NCI-H1417 (cell line): Measurements from ENCODE around the gene GATAD1.
"Not testable (repeated sequence)": the region's sequence is repeated elsewhere in the genome, so short reads cannot be mapped to it uniquely, and the experiment has no call there.

Experiments
- DNase-seq, 3 experiments: peaks; one replicate each; lab custom pipeline; 2025; lab: John Stamatoyannopoulos, UW

GATAD1 gene, protein sequence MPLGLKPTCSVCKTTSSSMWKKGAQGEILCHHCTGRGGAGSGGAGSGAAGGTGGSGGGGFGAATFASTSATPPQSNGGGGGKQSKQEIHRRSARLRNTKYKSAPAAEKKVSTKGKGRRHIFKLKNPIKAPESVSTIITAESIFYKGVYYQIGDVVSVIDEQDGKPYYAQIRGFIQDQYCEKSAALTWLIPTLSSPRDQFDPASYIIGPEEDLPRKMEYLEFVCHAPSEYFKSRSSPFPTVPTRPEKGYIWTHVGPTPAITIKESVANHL

GRCh38 chr7:92447345-92448204 is at the start of gene GATAD1:
Gene GATAD1 (plus strand): TSS chr7:92447482. CDS start chr7:92447730, 248 bp downstream.
- peak; percentile 95 to 98 (median 96) for DNase-seq

- no peak for DNase-seq
Measured at GRCh38 chr7:92397542-92397941, 49.7 kb upstream of the GATAD1 start.

- peak in 1 of 3 experiments; percentile 39 for DNase-seq
Measured at GRCh38 chr7:92400013-92400412, 47.3 kb upstream of the GATAD1 start.

DNA sequence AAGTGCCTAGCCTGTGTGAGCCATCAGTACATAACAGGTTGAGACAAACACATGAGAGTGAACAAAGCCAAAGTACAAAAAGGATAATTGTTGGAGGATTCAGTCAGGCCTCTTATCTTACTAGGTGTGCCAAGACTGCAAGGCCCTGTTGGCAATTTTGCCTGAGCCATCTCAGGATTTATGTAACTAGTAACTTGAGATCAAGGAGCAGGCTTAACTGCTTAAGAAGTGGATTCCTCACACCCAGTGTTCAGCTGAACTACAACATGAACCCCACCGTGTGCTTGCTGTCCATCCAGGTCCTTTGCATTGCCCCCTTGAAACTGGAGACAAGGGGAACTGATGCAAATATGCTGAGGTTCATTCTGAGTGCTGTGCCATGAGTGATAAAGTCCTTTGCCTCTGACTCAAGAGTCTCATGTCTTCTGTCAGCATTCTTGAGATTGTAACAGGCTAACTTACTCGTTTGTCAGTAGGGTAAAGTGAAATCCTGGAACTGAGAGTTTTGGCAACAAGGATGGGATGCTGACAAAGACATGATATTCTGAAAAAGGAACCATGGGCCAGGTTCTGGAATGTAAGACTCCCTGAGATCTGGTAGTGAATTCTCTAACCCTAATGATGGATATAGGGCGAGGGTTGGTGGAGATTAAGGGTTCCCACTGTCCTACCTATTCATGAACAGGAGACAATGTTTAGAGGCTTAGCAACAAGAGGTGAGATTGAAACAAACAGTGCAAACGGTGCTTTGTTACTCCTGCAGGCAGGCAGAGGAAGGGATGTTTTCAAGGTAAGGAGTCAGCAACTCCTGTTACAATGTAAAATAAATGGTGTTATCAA is 44.1 kb upstream of the GATAD1 start:
- DNase-seq = peak in 1 of 3 experiments; percentile 20

DNA sequence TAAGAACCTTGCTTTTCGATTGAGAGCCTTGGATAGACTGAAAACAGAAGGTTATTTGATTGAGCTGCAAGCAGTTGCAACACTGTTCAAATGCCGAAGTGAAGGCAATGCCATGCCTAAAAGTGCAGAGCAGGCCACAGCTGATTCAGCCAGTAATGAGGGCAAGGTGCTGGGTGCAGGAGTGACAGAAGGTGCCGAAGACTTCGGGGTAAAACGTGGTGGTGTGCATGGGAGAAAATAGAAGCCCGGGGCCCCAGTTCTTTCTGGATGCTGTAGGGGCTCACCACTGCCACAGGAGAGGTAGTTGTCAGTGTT is 43.6 kb upstream of the GATAD1 start:
- DNase-seq = no peak

DNA sequence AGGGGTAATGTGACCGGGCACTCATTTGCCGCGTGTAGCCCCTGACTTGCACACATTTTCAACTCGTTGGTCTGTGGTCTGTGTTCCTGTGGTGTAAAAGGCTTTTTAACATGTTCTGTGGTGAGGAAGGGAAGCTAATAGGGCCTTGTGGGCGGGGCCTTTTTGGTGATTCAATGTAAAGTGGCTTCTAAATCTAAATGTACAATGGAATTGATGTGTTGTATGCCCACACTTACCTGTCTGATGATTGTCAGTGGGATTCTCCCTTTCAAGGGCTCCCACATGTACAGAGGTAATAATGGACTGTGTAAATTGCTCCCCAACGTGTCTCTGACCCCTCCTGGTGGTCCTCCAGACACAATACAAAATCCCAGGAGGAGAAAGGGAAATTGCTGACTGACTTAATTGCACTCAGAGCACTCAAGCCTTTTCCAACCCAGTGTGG is 43.1 kb upstream of the GATAD1 start:
- DNase-seq = peak in 2 of 3 experiments; percentile 54 to 88

DNA sequence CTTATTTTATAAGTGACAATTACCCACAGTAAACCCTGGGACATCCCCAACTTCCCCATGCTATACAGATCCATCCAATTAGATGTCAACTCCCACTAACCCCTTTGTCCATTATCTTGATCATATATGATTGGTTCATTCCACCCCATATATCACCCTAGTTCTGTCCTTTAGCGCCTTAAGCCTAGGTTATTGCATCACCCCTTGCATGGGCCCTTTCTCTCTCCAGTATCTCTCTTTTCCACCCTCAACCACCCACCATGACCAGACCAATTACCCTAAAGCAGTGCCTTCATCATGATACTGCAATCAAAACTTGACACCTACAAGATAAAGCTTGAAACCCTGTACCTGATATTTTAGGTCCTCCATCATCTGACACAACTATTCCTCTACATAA is 37.9 kb upstream of the GATAD1 start:
- no peak for DNase-seq

GRCh38 chr7:92410162-92410561 is 37.1 kb upstream of the GATAD1 start:
- not testable (repeated sequence) for DNase-seq

- no peak for DNase-seq
Measured at GRCh38 chr7:92412745-92413144, 34.5 kb upstream of the GATAD1 start.

GRCh38 chr7:92413550-92413949 is 33.7 kb upstream of the GATAD1 start:
- no peak for DNase-seq

- DNase-seq = no peak
Measured at GRCh38 chr7:92415225-92415624, 32.1 kb upstream of the GATAD1 start.

DNA sequence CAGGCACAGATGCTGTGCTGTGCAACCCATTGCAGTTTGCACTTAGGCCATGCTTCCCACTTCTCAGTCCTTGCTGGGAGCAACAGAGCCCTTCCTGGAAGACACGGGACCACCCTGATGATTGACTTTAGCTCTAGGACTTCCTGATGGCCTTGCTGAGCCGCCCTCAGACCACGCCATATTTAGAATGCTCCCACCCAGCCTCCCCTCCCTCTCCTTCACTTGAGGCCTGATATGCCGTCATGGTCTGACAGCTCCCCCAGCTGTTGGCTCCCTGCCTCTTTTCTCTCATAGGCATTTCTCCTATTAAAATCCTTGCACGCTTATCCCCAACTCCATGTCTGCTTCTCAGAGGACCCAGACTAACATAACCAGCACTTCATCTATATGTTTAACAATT is 29.4 kb upstream of the GATAD1 start:
- DNase-seq = no peak

GRCh38 chr7:92421676-92422435 is 25.4 kb upstream of the GATAD1 start:
- peak; percentile 78 to 93 (median 91) for DNase-seq

GRCh38 chr7:92422926-92423325 is 24.4 kb upstream of the GATAD1 start:
- no peak for DNase-seq

DNA sequence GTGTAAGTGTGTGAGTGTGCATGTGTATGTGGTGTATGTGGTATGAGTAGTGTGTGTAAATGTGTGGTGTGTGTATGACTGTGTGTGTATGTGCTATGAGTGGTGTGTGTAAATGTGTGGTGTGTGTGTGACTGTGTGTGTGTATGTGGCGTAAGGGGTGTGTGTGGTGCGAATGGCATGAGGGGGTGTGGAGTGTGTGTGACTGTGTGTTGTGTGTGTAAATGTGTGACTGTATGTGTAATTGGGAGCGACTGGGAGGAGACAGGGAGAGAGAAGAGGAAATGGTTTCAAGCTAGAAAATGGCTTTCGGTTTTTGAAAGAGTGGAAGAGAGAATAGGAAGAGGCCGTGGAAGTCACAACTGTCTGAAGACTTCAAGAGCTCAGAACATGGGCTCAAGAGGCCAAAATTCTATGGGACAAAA is 23.6 kb upstream of the GATAD1 start:
- DNase-seq = no peak

DNA sequence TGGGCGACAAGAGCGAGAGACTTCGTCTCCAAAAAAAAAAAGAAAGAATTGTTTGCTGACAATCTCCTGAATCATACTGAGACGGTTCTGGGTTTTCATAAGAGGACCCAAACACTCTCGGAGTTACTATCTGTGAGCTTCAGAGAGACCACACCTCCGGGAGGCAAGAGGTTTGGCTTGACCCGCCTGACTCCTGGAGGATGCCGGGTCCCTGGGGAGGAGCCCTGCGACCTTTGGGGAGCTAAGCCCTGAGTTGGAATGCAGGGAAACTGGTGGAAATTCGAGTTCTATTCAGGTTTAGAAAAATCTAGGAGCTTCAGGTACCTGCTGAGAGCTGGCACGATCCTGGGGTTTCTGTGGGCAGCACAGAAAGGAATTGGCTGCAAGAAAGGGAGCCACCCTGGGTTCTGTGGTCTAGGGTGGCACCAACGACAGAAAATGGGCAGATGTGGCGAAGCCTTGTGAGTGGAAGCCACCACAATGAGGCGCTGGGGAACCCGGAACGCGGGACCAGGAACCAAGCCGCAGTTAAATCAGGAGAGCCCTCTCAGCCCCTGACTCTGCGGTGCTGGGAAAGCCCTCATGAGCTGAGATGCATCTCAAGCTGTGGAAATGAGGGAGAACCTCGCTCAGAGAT is 21.9 kb upstream of the GATAD1 start:
- peak in 1 of 3 experiments; percentile 26 for DNase-seq

- DNase-seq = no peak
Measured at GRCh38 chr7:92427193-92427592, 20.1 kb upstream of the GATAD1 start.

- no peak for DNase-seq
Measured at GRCh38 chr7:92432299-92432946, 14.9 kb upstream of the GATAD1 start.

- DNase-seq = no peak
Measured at GRCh38 chr7:92433019-92433418, 14.3 kb upstream of the GATAD1 start.

- DNase-seq = no peak
Measured at GRCh38 chr7:92435542-92435941, 11.7 kb upstream of the GATAD1 start.
